HEK293 (cell line): ENCODE measurements around the gene DNAL4.

Experiments used
- CTCF ChIA-PET: fragments of 350-600 bp; formaldehyde crosslinking; extraction: SDS; loops from one replicate; lab custom pipeline; 2021; ENCODE audit warnings: antibody characterized with exemption; lab: Yijun Ruan, JAX
- POLR2A ChIA-PET: fragments of 300-600 bp; formaldehyde crosslinking; extraction: SDS; loops from one replicate; lab custom pipeline; 2020; ENCODE audit warnings: antibody characterized with exemption, inconsistent platforms; lab: Yijun Ruan, JAX
- H3K27ac ChIP-seq: fragments of 200-500 bp; sonication (Bioruptor generic); 2 replicates; pipeline ENCODE4 v1.5.1; 2014; ENCODE audit warnings: low read depth, low read length, control low read depth, inconsistent platforms; ENCODE audit errors: extremely low read depth
- H3K36me3 ChIP-seq, 2 experiments: fragments of 200-500 bp in 1 of 2; sonication (Bioruptor generic) in 1 of 2; 1 replicate in 1 of 2; 2 replicates in 1 of 2; pipeline ENCODE4 v1.5.1; 2014 to 2017; ENCODE audit warnings: inconsistent platforms in 2 of 2, low read length in 2 of 2; ENCODE audit not compliant: control insufficient read depth in 2 of 2, insufficient read depth in 1 of 2
- H3K4me1 ChIP-seq: fragments of 200-500 bp; sonication (Bioruptor generic); 2 replicates; pipeline ENCODE4 v1.5.1; 2014; ENCODE audit warnings: mild to moderate bottlenecking, low read length, inconsistent platforms; ENCODE audit not compliant: control insufficient read depth, insufficient read depth
- H3K4me3 ChIP-seq: 2 replicates; pipeline ENCODE4 v1.5.1; 2011; ENCODE audit warnings: low read depth, mild to moderate bottlenecking, control low read depth, low read length, moderate library complexity
- H3K9me3 ChIP-seq: fragments of 200-500 bp; sonication (Bioruptor generic); 2 replicates; pipeline ENCODE4 v1.5.1; 2014; ENCODE audit warnings: low read depth, low read length, inconsistent platforms; ENCODE audit not compliant: control insufficient read depth, insufficient read depth
- HIC1 ChIP-seq: fragments of 450-650 bp; formaldehyde crosslinking; IDR thresholded peaks from 2 replicates; pipeline ENCODE4 v1.5.1; 2016; ENCODE audit warnings: missing biosample characterization, missing genetic modification characterization
- KLF17 ChIP-seq: fragments of 450-650 bp; formaldehyde crosslinking; IDR thresholded peaks from 2 replicates; pipeline ENCODE4 v1.5.1; 2016; ENCODE audit warnings: missing biosample characterization, missing genetic modification characterization
- KLF8 ChIP-seq: fragments of 450-650 bp; formaldehyde crosslinking; IDR thresholded peaks from 2 replicates; pipeline ENCODE4 v1.5.1; 2016; ENCODE audit warnings: missing biosample characterization, missing genetic modification characterization
- OVOL3 ChIP-seq: fragments of 450-650 bp; formaldehyde crosslinking; IDR thresholded peaks from 2 replicates; pipeline ENCODE4 v1.5.1; 2016; ENCODE audit warnings: missing biosample characterization, missing genetic modification characterization
- RBAK ChIP-seq: fragments of 450-650 bp; formaldehyde crosslinking; IDR thresholded peaks from 2 replicates; pipeline ENCODE4 v1.5.1; 2016; ENCODE audit warnings: missing biosample characterization, missing genetic modification characterization
- TCF7L2 ChIP-seq: IDR thresholded peaks from 2 replicates; pipeline ENCODE4 v1.6.1; 2011; ENCODE audit warnings: low read depth, mild to moderate bottlenecking, inconsistent platforms, low read length, moderate library complexity, borderline replicate concordance
- TSHZ1 ChIP-seq: fragments of 450-650 bp; formaldehyde crosslinking; IDR thresholded peaks from 2 replicates; pipeline ENCODE4 v1.5.1; 2016; ENCODE audit warnings: missing biosample characterization, missing genetic modification characterization, borderline replicate concordance
- WT1 ChIP-seq: fragments of 450-650 bp; formaldehyde crosslinking; IDR thresholded peaks from 2 replicates; pipeline ENCODE4 v1.5.1; 2016; ENCODE audit warnings: missing biosample characterization, missing genetic modification characterization
- ZBTB7A ChIP-seq: fragments of 450-650 bp; formaldehyde crosslinking; IDR thresholded peaks from 2 replicates; pipeline ENCODE4 v1.5.1; 2016; ENCODE audit warnings: low read depth, missing biosample characterization, missing genetic modification characterization
- ZBTB8A ChIP-seq: fragments of 450-650 bp; formaldehyde crosslinking; IDR thresholded peaks from 2 replicates; pipeline ENCODE4 v1.5.1; 2016; ENCODE audit warnings: missing biosample characterization, missing genetic modification characterization
- ZNF121 ChIP-seq: fragments of 450-650 bp; formaldehyde crosslinking; IDR thresholded peaks from 2 replicates; pipeline ENCODE4 v1.5.1; 2016; ENCODE audit warnings: missing biosample characterization, missing genetic modification characterization
- ZNF146 ChIP-seq: fragments of 450-650 bp; formaldehyde crosslinking; IDR thresholded peaks from 2 replicates; pipeline ENCODE4 v1.5.1; 2016; ENCODE audit warnings: missing biosample characterization, missing genetic modification characterization
- ZNF175 ChIP-seq: fragments of 450-650 bp; formaldehyde crosslinking; IDR thresholded peaks from 2 replicates; pipeline ENCODE4 v1.5.1; 2016; ENCODE audit warnings: missing biosample characterization, missing genetic modification characterization
- ZNF2 ChIP-seq: fragments of 450-650 bp; formaldehyde crosslinking; IDR thresholded peaks from 2 replicates; pipeline ENCODE4 v1.5.1; 2016; ENCODE audit warnings: missing biosample characterization, missing genetic modification characterization
- ZNF223 ChIP-seq: fragments of 450-650 bp; formaldehyde crosslinking; IDR thresholded peaks from 2 replicates; pipeline ENCODE4 v1.5.1; 2016; ENCODE audit warnings: missing biosample characterization, missing genetic modification characterization
- ZNF24 ChIP-seq: fragments of 450-650 bp; formaldehyde crosslinking; IDR thresholded peaks from 2 replicates; pipeline ENCODE4 v1.5.1; 2016; ENCODE audit warnings: missing biosample characterization, missing genetic modification characterization
- ZNF248 ChIP-seq: fragments of 450-650 bp; formaldehyde crosslinking; IDR thresholded peaks from 2 replicates; pipeline ENCODE4 v1.5.1; 2017; ENCODE audit warnings: missing biosample characterization, missing genetic modification characterization
- ZNF266 ChIP-seq: fragments of 450-650 bp; formaldehyde crosslinking; IDR thresholded peaks from 2 replicates; pipeline ENCODE4 v1.5.1; 2016; ENCODE audit warnings: missing biosample characterization, missing genetic modification characterization, low read depth
- ZNF354C ChIP-seq: fragments of 450-650 bp; formaldehyde crosslinking; IDR thresholded peaks from 2 replicates; pipeline ENCODE4 v1.5.1; 2016; ENCODE audit warnings: missing biosample characterization, missing genetic modification characterization, low read depth, borderline replicate concordance
- ZNF391 ChIP-seq: fragments of 450-650 bp; formaldehyde crosslinking; IDR thresholded peaks from 2 replicates; pipeline ENCODE4 v1.5.1; 2016; ENCODE audit warnings: low read depth, missing biosample characterization, missing genetic modification characterization, borderline replicate concordance
- ZNF416 ChIP-seq: fragments of 450-650 bp; formaldehyde crosslinking; IDR thresholded peaks from 2 replicates; pipeline ENCODE4 v1.5.1; 2016; ENCODE audit warnings: missing biosample characterization, missing genetic modification characterization
- ZNF791 ChIP-seq: fragments of 450-650 bp; formaldehyde crosslinking; IDR thresholded peaks from 2 replicates; pipeline ENCODE4 v1.5.1; 2016; ENCODE audit warnings: missing biosample characterization, missing genetic modification characterization

DNAL4 gene

GRCh38 chr22:38734421-38735100, 59.4 kb downstream of the DNAL4 start:
- Histone ChIP-seq H3K36me3 (peaks cover 21 to 96% of the 10 kb centered on the region in 2 experiments; a peak in 2 of 3 replicates), H3K27ac (peak overlapping the region; percentile 53; the same call in 1 of the 2 replicates), H3K4me1 (no peaks in the 10 kb centered on the region), H3K9me3 (no peaks in the 10 kb centered on the region), H3K4me3 (no peak overlapping the region)
- ChIA-PET CTCF (interaction anchor here (0.6 to 3.8 kb wide), 10 partner anchors 10 to 682 kb away, joined by 3 to 39 read pairs (median 4); no protein-coding TSS in a partner anchor), POLR2A (interaction anchor here (0.7 to 3.0 kb wide), 4 partner anchors 8 to 116 kb away, joined by 3 to 23 read pairs (median 4); no protein-coding TSS in a partner anchor)
- TF ChIP-seq ZBTB8A (tag by site-specific recombination) (no peak), ZNF248 (tag by site-specific recombination) (no peak), ZBTB7A (tag by site-specific recombination) (no peak), ZNF175 (tag by site-specific recombination) (no peak), KLF17 (no peak), ZNF416 (no peak), KLF8 (tag by site-specific recombination) (no peak), ZNF354C (tag by site-specific recombination) (no peak), ZNF223 (no peak), OVOL3 (no peak), ZNF146 (tag by site-specific recombination) (no peak), RBAK (tag by site-specific recombination) (no peak), TCF7L2 (no peak), ZNF24 (tag by site-specific recombination) (no peak), ZNF121 (tag by site-specific recombination) (no peak), ZNF266 (tag by site-specific recombination) (no peak), TSHZ1 (tag by site-specific recombination) (no peak), ZNF2 (tag by site-specific recombination) (no peak), ZNF391 (tag by site-specific recombination) (no peak), ZNF791 (tag by site-specific recombination) (no peak)

GRCh38 chr22:38733724-38734381, 60.1 kb downstream of the DNAL4 start:
- H3K27ac ChIP-seq, result peak overlapping the region; percentile 53; the same call in 1 of the 2 replicates
- TF ChIP-seq HIC1 (tag by site-specific recombination) (peak; percentile 40; the same call in 1 of the 2 replicates), WT1 (no peak)
- H3K36me3 ChIP-seq, result peaks cover 17 to 96% of the 10 kb centered on the region in 2 experiments; a peak in 2 of 3 replicates
- POLR2A ChIA-PET, result interaction anchor here (0.8 to 3.0 kb wide), 5 partner anchors 9 to 117 kb away, joined by 3 to 23 read pairs (median 4); partner anchors contain the start of gene GTPBP1
- no peaks in the 10 kb centered on the region for H3K9me3 ChIP-seq
- CTCF ChIA-PET, result interaction anchor here (0.6 to 3.8 kb wide), 15 partner anchors 9 to 682 kb away, joined by 3 to 39 read pairs (median 4); no protein-coding TSS in a partner anchor
- no peaks in the 10 kb centered on the region for H3K4me1 ChIP-seq
- no peak overlapping the region for H3K4me3 ChIP-seq
